Activated CD8-positive, alpha-beta memory T cell treated with anti-CD3 and anti-CD28 coated beads, Interleukin-2, amount 50 U/mL, for 24 hours (primary cell): ENCODE results near the gene PCDHGA1.
"Not testable (repeated sequence)": the region's sequence is repeated elsewhere in the genome, so short reads cannot be mapped to it uniquely, and the experiment has no call there.

Experiments used
- DNase-seq: peaks from one replicate; pipeline ENCODE4 v3.0.0-alpha.2; 2020; ENCODE audit errors: extremely low read depth

PCDHGA1 gene

GRCh38 chr5:141382469-141383294 lies 52.4 kb downstream of the PCDHGA1 start, which contains the start of gene PCDHGA7:
Gene PCDHGA7, plus strand, starts transcription at chr5:141382742. Its CDS starts 158 bp downstream, at chr5:141382900.
- DNase-seq: no peak

DNA sequence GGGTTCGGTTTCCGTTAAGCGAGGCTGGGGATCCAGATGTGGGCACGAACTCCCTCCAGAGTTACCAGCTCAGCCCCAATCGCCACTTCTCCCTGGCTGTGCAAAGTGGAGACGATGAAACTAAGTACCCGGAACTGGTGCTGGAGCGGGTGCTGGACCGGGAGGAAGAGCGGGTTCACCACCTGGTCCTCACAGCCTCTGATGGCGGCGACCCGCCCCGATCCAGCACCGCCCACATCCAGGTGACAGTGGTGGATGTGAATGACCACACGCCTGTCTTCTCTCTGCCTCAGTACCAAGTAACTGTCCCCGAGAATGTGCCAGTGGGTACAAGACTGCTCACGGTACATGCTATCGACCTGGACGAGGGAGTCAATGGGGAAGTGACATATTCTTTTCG lies 53.0 kb downstream of the PCDHGA1 start:
- no peak for DNase-seq

GRCh38 chr5:141384471-141385267 lies 54.4 kb downstream of the PCDHGA1 start:
- no peak for DNase-seq

DNA sequence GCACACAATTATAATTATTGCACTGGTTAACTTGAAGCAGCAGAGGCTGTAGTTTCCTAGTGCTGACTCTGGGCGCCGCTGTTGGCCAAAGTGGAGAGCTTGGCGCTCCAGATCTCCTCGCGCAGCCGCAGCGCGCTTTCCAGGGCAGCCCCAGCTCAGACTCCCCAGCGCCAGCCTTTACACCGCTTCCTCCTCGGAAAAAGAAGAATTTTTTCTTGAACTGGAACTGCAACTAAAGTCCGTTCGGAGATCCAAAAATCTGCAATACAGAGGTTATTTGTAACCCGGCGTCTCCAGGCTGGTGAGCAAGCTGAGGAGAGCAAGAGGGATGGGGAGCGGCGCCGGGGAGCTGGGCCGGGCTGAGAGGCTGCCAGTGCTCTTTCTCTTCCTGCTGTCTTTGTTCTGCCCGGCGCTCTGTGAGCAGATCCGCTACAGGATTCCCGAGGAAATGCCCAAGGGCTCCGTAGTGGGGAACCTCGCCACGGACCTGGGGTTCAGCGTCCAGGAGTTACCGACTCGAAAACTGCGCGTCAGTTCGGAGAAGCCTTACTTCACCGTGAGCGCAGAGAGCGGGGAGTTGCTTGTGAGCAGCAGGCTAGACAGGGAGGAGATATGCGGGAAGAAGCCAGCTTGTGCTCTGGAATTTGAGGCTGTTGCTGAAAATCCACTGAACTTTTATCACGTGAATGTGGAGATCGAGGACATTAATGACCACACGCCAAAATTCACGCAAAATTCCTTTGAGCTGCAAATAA lies 57.4 kb downstream of the PCDHGA1 start, which contains the start of gene PCDHGB4:
TSS of gene PCDHGB4 (plus strand) at position 142 of the 755 bp plus-strand sequence. CDS start at position 329, 187 bp downstream.
- DNase-seq: not testable (repeated sequence)

GRCh38 chr5:141388661-141389060 lies 58.3 kb downstream of the PCDHGA1 start:
- DNase-seq: no peak

GRCh38 chr5:141389153-141390042 lies 59.1 kb downstream of the PCDHGA1 start:
- DNase-seq: no peak

GRCh38 chr5:141392429-141393198 lies 62.3 kb downstream of the PCDHGA1 start, which contains the start of gene PCDHGA8:
Gene PCDHGA8, plus strand, starts transcription at chr5:141392633. Its CDS starts 181 bp downstream, at chr5:141392814.
- DNase-seq: no peak

GRCh38 chr5:141393267-141393666 lies 63.0 kb downstream of the PCDHGA1 start:
- no peak for DNase-seq

DNA sequence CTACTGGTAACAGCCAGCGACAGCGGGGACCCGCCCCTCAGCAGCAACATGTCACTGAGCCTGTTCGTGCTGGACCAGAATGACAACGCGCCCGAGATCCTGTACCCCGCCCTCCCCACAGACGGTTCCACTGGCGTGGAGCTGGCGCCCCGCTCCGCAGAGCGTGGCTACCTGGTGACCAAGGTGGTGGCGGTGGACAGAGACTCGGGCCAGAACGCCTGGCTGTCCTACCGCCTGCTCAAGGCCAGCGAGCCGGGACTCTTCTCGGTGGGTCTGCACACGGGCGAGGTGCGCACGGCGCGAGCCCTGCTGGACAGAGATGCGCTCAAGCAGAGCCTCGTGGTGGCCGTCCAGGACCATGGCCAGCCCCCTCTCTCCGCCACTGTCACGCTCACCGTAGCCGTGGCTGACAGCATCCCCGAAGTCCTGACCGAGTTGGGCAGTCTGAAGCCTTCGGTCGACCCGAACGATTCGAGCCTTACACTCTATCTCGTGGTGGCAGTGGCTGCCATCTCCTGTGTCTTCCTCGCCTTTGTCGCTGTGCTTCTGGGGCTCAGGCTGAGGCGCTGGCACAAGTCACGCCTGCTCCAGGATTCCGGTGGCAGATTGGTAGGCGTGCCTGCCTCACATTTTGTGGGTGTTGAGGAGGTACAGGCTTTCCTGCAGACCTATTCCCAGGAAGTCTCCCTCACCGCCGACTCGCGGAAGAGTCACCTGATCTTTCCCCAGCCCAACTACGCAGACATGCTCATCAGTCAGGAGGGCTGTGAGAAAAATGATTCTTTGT lies 64.3 kb downstream of the PCDHGA1 start:
- DNase-seq: not testable (repeated sequence)

DNA sequence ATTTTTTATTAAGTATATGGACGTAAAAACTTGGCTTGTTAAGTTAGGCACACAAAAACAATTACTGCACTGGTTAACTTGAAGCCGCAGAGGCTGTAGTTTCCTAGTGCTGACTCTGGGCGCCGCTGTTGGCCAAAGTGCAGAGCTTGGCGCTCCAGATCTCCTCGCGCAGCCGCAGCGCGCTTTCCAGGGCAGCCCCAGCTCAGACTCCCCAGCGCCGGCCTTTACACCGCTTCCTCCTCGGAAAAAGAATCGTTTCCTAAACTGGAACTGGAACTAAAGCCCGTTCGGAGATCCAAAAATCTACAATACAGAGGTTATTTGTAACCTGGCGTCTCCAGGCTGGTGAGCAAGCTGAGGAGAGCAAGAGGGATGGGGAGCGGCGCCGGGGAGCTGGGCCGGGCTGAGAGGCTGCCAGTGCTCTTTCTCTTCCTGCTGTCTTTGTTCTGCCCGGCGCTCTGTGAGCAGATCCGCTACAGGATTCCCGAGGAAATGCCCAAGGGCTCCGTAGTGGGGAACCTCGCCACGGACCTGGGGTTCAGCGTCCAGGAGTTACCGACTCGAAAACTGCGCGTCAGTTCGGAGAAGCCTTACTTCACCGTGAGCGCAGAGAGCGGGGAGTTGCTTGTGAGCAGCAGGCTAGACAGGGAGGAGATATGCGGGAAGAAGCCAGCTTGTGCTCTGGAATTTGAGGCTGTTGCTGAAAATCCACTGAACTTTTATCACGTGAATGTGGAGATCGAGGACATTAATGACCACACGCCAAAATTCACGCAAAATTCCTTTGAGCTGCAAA lies 67.6 kb downstream of the PCDHGA1 start, which contains the start of gene PCDHGB5:
TSS of gene PCDHGB5 (plus strand) at position 192 of the 796 bp plus-strand sequence. CDS start at position 373, 181 bp downstream.
- not testable (repeated sequence) for DNase-seq

DNA sequence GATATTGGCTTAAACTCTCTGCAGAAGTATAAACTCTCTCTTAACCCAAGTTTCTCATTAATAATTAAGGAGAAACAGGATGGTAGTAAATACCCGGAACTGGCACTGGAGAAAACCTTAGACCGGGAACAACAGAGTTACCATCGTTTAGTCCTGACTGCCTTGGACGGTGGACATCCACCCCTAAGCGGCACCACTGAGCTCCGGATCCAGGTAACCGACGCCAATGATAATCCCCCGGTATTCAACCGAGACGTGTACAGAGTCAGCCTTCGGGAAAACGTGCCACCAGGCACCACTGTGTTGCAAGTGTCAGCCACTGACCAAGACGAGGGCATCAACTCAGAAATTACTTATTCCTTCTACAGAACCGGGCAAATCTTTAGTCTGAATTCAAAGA lies 68.3 kb downstream of the PCDHGA1 start:
- no peak for DNase-seq

- no peak for DNase-seq
Measured at GRCh38 chr5:141399555-141400258, 69.4 kb downstream of the PCDHGA1 start.

- no peak for DNase-seq
Measured at GRCh38 chr5:141402553-141403243, 72.4 kb downstream of the PCDHGA1 start, which contains the start of gene PCDHGA9. Gene PCDHGA9, plus strand, starts transcription at chr5:141402778. Its CDS starts 175 bp downstream, at chr5:141402953.

GRCh38 chr5:141403387-141403786 lies 73.1 kb downstream of the PCDHGA1 start:
- no peak for DNase-seq

- not testable (repeated sequence) for DNase-seq
Measured at GRCh38 chr5:141407790-141408505, 77.6 kb downstream of the PCDHGA1 start, which contains the start of gene PCDHGB6. Gene PCDHGB6, plus strand, starts transcription at chr5:141408021. Its CDS starts 182 bp downstream, at chr5:141408203.
